M059J (cell line): Measurements from ENCODE around the gene JMJD6. TPM values are rescaled to one million over a fixed set of nuclear protein-coding genes. Genes with fewer than 3 reads are reported as not detected.
"Not testable (repeated sequence)": the region's sequence is repeated elsewhere in the genome, so short reads cannot be mapped to it uniquely, and the experiment has no call there.

Experiments used
- DNase-seq: peaks from one replicate; pipeline ENCODE4 v3.0.0-alpha.2; 2012; ENCODE audit warnings: low read depth
- total RNA-seq: library from RNA; depleted of rRNA; stranded (reverse); fragments of >200 nt; shearing (Covaris generic); gene quantifications from 2 replicates; pipeline ENCODE4 v1.2.3, GENCODE V29; 2014; rRNA removed

The JMJD6 gene
- total RNA-seq: 28.6 and 40.5 TPM in 2 replicates

DNA sequence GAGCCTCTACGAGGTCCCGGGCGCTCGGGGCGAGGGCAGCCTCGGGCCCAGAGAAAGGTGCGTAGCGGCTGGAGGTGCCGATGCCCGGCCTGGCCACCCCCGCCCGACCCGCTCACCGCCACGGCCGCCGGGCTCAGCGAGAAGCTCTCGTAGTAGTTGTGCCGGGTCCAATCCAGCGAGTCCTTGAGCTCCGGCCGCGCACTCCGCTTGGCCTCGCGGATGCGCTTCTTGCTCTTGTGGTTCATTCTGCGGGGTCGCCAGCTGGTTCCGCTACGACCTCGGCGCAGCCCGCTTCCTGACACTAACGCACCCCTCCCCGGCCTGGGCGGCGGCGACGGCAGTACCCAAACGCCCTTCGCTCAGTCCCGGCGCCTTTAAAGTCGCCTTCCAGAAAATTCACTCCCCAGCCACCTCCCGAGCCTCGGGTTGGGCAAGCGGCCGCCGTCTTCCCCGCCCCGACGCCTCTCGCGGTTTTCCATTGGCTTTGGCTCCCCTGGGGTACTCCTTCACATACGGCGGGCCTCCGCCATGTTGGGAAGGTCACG is at the start of gene JMJD6:
Gene JMJD6 (minus strand): TSS at position 376 of the 545 bp plus-strand sequence. CDS start 131 bp downstream, at position 245.
- DNase-seq: peak; percentile 95

GRCh38 chr17:76775021-76775600 is 48.7 kb upstream of the JMJD6 start:
- DNase-seq: no peak

GRCh38 chr17:76772842-76773525 is 46.6 kb upstream of the JMJD6 start:
- peak; percentile 90 for DNase-seq

- DNase-seq: no peak
Observed at GRCh38 chr17:76758570-76758969, 32.2 kb upstream of the JMJD6 start.

GRCh38 chr17:76757256-76757655 is 30.9 kb upstream of the JMJD6 start:
- peak; percentile 31 for DNase-seq

GRCh38 chr17:76755285-76755684 is 28.9 kb upstream of the JMJD6 start:
- DNase-seq: no peak

- DNase-seq: no peak
Observed at GRCh38 chr17:76753061-76753961, 26.9 kb upstream of the JMJD6 start.

DNA sequence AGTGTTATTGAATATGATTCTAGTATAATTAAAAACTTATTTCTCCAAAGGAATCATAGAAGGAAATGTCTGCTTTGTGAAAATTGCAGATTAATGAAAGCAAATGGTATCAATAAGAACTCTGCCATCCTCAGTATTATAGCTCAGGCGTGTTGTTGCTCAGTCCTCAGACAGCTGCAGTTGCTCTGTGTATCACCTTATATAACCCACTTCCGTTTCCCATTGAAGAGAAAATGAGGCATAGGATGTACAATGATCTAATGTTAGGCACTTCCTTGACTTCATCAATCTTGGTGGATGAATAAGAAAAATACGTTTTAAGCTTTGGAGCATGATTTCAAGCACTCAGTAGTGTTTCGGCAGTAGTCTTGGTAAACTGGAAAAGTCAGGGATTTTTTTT is 25.6 kb upstream of the JMJD6 start:
- DNase-seq: no peak

GRCh38 chr17:76751416-76751993 is 25.1 kb upstream of the JMJD6 start:
- DNase-seq: no peak

GRCh38 chr17:76748657-76749056 is 22.3 kb upstream of the JMJD6 start:
- DNase-seq: no peak

- no peak for DNase-seq
Observed at GRCh38 chr17:76747716-76748363, 21.4 kb upstream of the JMJD6 start.

DNA sequence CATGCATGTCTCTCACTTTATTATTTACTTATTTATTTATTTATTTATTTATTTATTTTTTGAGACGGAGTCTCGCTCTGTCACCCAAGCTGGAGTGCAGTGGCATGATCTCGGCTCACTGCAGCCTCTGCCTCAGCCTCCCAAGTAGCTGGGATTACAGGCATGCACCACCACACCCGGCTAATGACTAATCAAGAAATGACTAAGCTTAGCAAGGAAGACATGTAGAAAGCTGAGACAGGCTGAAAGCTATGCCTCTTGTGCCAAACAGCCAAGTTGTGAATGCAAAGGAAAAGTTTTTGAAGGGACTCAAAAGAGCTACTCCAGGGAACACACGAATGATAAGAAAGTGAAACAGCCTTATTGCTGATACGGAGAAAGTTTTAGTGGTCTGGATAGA is 19.4 kb upstream of the JMJD6 start:
- peak; percentile 23 for DNase-seq

DNA sequence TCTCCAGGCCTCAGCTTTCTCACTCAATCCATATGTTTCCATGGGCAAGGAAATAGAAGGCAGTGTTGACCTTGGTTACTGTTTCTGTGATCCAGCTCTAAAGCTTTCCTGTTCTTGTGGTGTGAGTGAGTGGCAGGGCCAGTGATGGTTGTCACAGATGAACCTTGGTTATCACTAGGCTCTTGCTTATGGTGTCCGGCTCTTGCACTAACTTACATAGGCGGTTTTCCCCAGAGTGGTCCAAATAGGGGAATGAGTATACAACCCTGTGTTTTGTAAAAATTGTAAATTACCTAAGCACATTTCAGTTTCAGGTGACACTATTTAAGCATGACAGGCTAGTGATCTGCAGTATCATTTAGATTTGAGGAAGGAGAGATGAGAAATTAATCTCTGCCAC is 18.3 kb upstream of the JMJD6 start:
- no peak for DNase-seq

DNA sequence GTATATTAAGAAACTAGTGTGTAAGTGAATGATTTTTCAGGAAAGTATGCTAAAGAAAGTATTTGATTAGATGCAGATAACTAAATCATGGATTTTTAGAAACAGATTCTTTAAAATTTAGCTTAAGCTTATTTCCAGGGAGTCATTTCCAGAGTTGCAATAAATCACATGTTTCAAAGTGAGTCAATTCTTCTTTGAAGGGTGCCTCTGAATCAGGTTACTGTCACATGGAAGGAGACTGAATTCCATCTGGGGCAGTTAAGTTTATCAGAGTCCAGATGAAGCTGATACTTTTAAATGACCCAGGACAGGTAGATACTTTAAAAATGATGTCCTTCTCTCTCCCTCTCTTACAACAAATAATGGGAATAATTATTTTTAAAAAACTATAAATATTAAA is 16.6 kb upstream of the JMJD6 start:
- peak; percentile 27 for DNase-seq

- DNase-seq: no peak
Observed at GRCh38 chr17:76740329-76741118, 14.1 kb upstream of the JMJD6 start.

- not testable (repeated sequence) for DNase-seq
Observed at GRCh38 chr17:76739568-76740115, 13.2 kb upstream of the JMJD6 start.

GRCh38 chr17:76738468-76738850 is 12.1 kb upstream of the JMJD6 start:
- DNase-seq: no peak

- DNase-seq: peak; percentile 88
Observed at GRCh38 chr17:76737676-76738467, 11.5 kb upstream of the JMJD6 start, which contains the start of gene MFSD11. MFSD11 (plus strand) TSS chr17:76738119; CDS start chr17:76738353, 234 bp downstream.

- DNase-seq: peak; percentile 98
Observed at GRCh38 chr17:76737082-76737675, 10.8 kb upstream of the JMJD6 start, which contains the start of gene SRSF2. SRSF2 (minus strand) TSS chr17:76737331; CDS start chr17:76737160, 171 bp downstream.
